HepG2 (cell line): ENCODE results near the gene SLC25A45. TPM values are rescaled to one million over a fixed set of nuclear protein-coding genes. Genes with fewer than 3 reads are reported as not detected.

ENCODE experiments used
- CEBPG ChIP-seq: IDR thresholded peaks from 2 replicates; pipeline ENCODE4 v1.6.1; 2016
- DNMT3B ChIP-seq: conservative IDR thresholded peaks from 2 replicates; pipeline ENCODE4 v1.6.1; 2016; ENCODE audit warnings: missing biosample characterization, control low read depth
- FOXK2 ChIP-seq: fragments of 450-650 bp; IDR thresholded peaks from 2 replicates; pipeline ENCODE4 v1.6.1; 2016
- GABPA ChIP-seq, 2 experiments: IDR thresholded peaks; 2 replicates each; pipeline ENCODE4 v1.6.1; 2011 to 2016; ENCODE audit warnings: low read depth in 2 of 2, low read length in 1 of 2, missing biosample characterization in 1 of 2, missing genetic modification characterization in 1 of 2
- HMG20B ChIP-seq: conservative IDR thresholded peaks from 2 replicates; pipeline ENCODE4 v1.6.1; 2016; ENCODE audit warnings: missing genetic modification reagents, missing compliant biosample characterization
- IRF2 ChIP-seq: IDR thresholded peaks from 2 replicates; pipeline ENCODE4 v1.6.1; 2018; ENCODE audit warnings: missing genetic modification reagents, missing compliant biosample characterization
- KDM1A ChIP-seq: IDR thresholded peaks from 2 replicates; pipeline ENCODE4 v1.6.1; 2016; ENCODE audit warnings: missing compliant biosample characterization
- MEIS2 ChIP-seq: sonication (generic); formaldehyde crosslinking; IDR thresholded peaks from 2 replicates; pipeline ENCODE4 v1.9.0; 2021; ENCODE audit warnings: mild to moderate bottlenecking, missing genetic modification reagents
- NFRKB ChIP-seq: fragments of 450-650 bp; IDR thresholded peaks from 2 replicates; pipeline ENCODE4 v1.6.1; 2017
- NR1H2 ChIP-seq: sonication (generic); formaldehyde crosslinking; IDR thresholded peaks from 2 replicates; pipeline ENCODE4 v1.8.1; 2022; ENCODE audit warnings: low read depth, missing genetic modification reagents, borderline replicate concordance
- PHF8 ChIP-seq: sonication (generic); formaldehyde crosslinking; IDR thresholded peaks from 2 replicates; pipeline ENCODE4 v1.5.0; 2020; ENCODE audit warnings: missing genetic modification reagents
- RARG ChIP-seq: sonication (generic); formaldehyde crosslinking; IDR thresholded peaks from 2 replicates; pipeline ENCODE4 v1.4.0; 2020; ENCODE audit warnings: low read depth, mild to moderate bottlenecking, missing genetic modification reagents
- SNAI1 ChIP-seq: sonication (generic); formaldehyde crosslinking; IDR thresholded peaks from 2 replicates; pipeline ENCODE4 v1.5.0; 2020; ENCODE audit warnings: mild to moderate bottlenecking, missing genetic modification reagents, borderline replicate concordance
- TCF7L2 ChIP-seq: IDR thresholded peaks from 2 replicates; pipeline ENCODE4 v1.6.1; 2011; ENCODE audit warnings: mild to moderate bottlenecking, low read depth, low read length, moderate library complexity
- U2AF1 ChIP-seq: fragments of 200-400 bp; formaldehyde crosslinking; optimal IDR thresholded peaks from 2 replicates; pipeline ENCODE3; 2017; ENCODE audit warnings: mild to moderate bottlenecking, low read depth, low read length
- ZEB1 ChIP-seq: IDR thresholded peaks from 2 replicates; pipeline ENCODE4 v1.6.1; 2012; ENCODE audit warnings: mild to moderate bottlenecking, low read depth, inconsistent platforms; ENCODE audit not compliant: insufficient replicate concordance
- ZNF343 ChIP-seq: sonication (generic); formaldehyde crosslinking; IDR thresholded peaks from 2 replicates; pipeline ENCODE4 v1.4.0; 2020; ENCODE audit warnings: mild to moderate bottlenecking, missing genetic modification reagents
- ZNF430 ChIP-seq: sonication (generic); formaldehyde crosslinking; IDR thresholded peaks from 2 replicates; pipeline ENCODE4 v1.9.0; 2021; ENCODE audit warnings: mild to moderate bottlenecking, missing genetic modification reagents
- ZNF556 ChIP-seq: sonication (generic); formaldehyde crosslinking; IDR thresholded peaks from 2 replicates; pipeline ENCODE4 v1.4.0; 2020; ENCODE audit warnings: mild to moderate bottlenecking, missing genetic modification reagents, borderline replicate concordance
- ZNF614 ChIP-seq: IDR thresholded peaks from 2 replicates; pipeline ENCODE4 v1.6.1; 2018; ENCODE audit warnings: missing biosample characterization, missing genetic modification reagents, inconsistent platforms, borderline replicate concordance
- ZNF652 ChIP-seq: IDR thresholded peaks from 2 replicates; pipeline ENCODE4 v1.6.1; 2016; ENCODE audit warnings: low read depth, borderline replicate concordance
- ZNF674 ChIP-seq: sonication (generic); formaldehyde crosslinking; IDR thresholded peaks from 2 replicates; pipeline ENCODE4 v1.5.0; 2020; ENCODE audit warnings: low read depth, mild to moderate bottlenecking, missing genetic modification reagents
- ZNF761 ChIP-seq: sonication (generic); formaldehyde crosslinking; conservative IDR thresholded peaks from 2 replicates; pipeline ENCODE4 v1.4.0; 2020; ENCODE audit warnings: mild to moderate bottlenecking, missing genetic modification reagents
- ZNF775 ChIP-seq: sonication (generic); formaldehyde crosslinking; IDR thresholded peaks from 2 replicates; pipeline ENCODE4 v1.4.0; 2020; ENCODE audit warnings: missing genetic modification reagents, mild to moderate bottlenecking, moderate library complexity, borderline replicate concordance
- ZNF83 ChIP-seq: sonication (generic); formaldehyde crosslinking; IDR thresholded peaks from 2 replicates; pipeline ENCODE4 v1.4.0; 2020; ENCODE audit warnings: missing genetic modification reagents, mild to moderate bottlenecking, borderline replicate concordance
- polyA plus RNA-seq, 8 experiments: library from polyadenylated mRNA; depleted of rRNA in 3 of 8; stranded (reverse) in 7 of 8; unstranded in 1 of 8; fragments of >200 nt; fragmentation: Illumina TruSeq in 4 of 8; extraction: Trizol in 4 of 8; gene quantifications; 2 replicates each; pipeline versions ENCODE4 v1.2.1 to v1.2.3, GENCODE V29; 2011 to 2016; ENCODE audit warnings: low read depth in 4 of 8, missing spikeins in 1 of 8, mixed read lengths in 1 of 8; ENCODE audit not compliant: insufficient read depth in 1 of 8
- total RNA-seq, 5 experiments: library from RNA; depleted of rRNA; stranded (reverse); fragments of >200 nt; fragmentation: Illumina TruSeq; extraction: Trizol; gene quantifications; 2 replicates each; pipeline ENCODE4 v1.2.3, GENCODE V29; 2016; ENCODE audit warnings: low read depth in 1 of 5
- TF ChIP-seq, protein P1 (sequence below): sonication (generic); formaldehyde crosslinking; IDR thresholded peaks from 2 replicates; pipeline ENCODE4 v1.4.0; 2020; ENCODE audit warnings: mild to moderate bottlenecking, missing genetic modification reagents
- TF ChIP-seq, protein P2 (sequence below): sonication (generic); formaldehyde crosslinking; IDR thresholded peaks from 2 replicates; pipeline ENCODE4 v1.4.0; 2020; ENCODE audit warnings: low read depth, mild to moderate bottlenecking, missing genetic modification reagents
- TF ChIP-seq, protein P3 (sequence below): sonication (generic); formaldehyde crosslinking; IDR thresholded peaks from 2 replicates; pipeline ENCODE4 v1.4.0; 2020; ENCODE audit warnings: missing genetic modification reagents
- TF ChIP-seq, protein P4 (sequence below): sonication (generic); formaldehyde crosslinking; IDR thresholded peaks from 2 replicates; pipeline ENCODE4 v1.5.1; 2020; ENCODE audit warnings: missing genetic modification reagents, mild to moderate bottlenecking, borderline replicate concordance
- TF ChIP-seq, protein P5 (sequence below): sonication (generic); formaldehyde crosslinking; IDR thresholded peaks from 2 replicates; pipeline ENCODE4 v1.5.0; 2020; ENCODE audit warnings: missing genetic modification reagents, mild to moderate bottlenecking, borderline replicate concordance

Gene SLC25A45
- total and polyA plus RNA-seq, 2 of the 13 experiments (the other 11 are each of a cell fraction or from before 2014, with no cell fraction given), result 1.2 to 3.4 TPM

DNA sequence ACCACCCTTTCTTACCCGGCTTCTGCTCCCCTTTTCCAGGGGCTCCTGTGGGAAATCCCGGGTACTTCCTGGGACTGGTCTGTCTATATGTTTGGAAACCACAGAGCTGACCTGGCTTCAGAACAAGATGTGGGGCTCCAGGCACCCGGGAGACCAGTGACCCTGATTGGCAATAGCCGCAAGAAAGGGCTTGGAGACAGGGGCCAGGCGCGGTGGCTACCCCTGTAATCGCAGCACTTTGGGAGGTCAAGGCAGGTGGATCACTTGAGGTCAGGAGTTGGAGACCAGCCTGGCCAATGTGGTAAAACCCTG is 37.0 kb upstream of the SLC25A45 start (continued):
- no peak for TF ChIP-seq ZNF775
- 0 out of 2 replicates have a peak, but pooled peaks have one; percentile 34 for TF ChIP-seq ZNF761 (CRISPR knock-in tag)
- no peak for TF ChIP-seq NR1H2 (CRISPR knock-in tag)
- peak; percentile 18 for TF ChIP-seq U2AF1
- no peak for TF ChIP-seq GABPA (IDR thresholded peaks at IDR 0.05; ENCODE audit: low read depth, low read length)
- no peak for TF ChIP-seq GABPA (CRISPR knock-in tag; IDR thresholded peaks at IDR 0.05; ENCODE audit: low read depth)
- TF ChIP-seq MEIS2 (CRISPR knock-in tag), result no peak
- TF ChIP-seq, protein P1, sequence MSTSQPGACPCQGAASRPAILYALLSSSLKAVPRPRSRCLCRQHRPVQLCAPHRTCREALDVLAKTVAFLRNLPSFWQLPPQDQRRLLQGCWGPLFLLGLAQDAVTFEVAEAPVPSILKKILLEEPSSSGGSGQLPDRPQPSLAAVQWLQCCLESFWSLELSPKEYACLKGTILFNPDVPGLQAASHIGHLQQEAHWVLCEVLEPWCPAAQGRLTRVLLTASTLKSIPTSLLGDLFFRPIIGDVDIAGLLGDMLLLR (CRISPR knock-in tag), result no peak
- 0 out of 2 replicates have a peak, but pooled peaks have one; percentile 23 for TF ChIP-seq SNAI1 (CRISPR knock-in tag)
- TF ChIP-seq, protein P2, sequence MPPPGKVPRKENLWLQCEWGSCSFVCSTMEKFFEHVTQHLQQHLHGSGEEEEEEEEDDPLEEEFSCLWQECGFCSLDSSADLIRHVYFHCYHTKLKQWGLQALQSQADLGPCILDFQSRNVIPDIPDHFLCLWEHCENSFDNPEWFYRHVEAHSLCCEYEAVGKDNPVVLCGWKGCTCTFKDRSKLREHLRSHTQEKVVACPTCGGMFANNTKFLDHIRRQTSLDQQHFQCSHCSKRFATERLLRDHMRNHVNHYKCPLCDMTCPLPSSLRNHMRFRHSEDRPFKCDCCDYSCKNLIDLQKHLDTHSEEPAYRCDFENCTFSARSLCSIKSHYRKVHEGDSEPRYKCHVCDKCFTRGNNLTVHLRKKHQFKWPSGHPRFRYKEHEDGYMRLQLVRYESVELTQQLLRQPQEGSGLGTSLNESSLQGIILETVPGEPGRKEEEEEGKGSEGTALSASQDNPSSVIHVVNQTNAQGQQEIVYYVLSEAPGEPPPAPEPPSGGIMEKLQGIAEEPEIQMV (CRISPR knock-in tag), result no peak
- TF ChIP-seq ZNF652 (CRISPR knock-in tag), result 0 out of 2 replicates have a peak, but pooled peaks have one; percentile 13
- TF ChIP-seq DNMT3B, result no peak; the same call in 1 of the 2 replicates
- TF ChIP-seq, protein P3, sequence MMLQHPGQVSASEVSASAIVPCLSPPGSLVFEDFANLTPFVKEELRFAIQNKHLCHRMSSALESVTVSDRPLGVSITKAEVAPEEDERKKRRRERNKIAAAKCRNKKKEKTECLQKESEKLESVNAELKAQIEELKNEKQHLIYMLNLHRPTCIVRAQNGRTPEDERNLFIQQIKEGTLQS (CRISPR knock-in tag), result peak; percentile 7; the same call in 1 of the 2 replicates
- TF ChIP-seq CEBPG (CRISPR knock-in tag), result no peak
- TF ChIP-seq HMG20B (CRISPR knock-in tag), result no peak
- TF ChIP-seq FOXK2, result no peak
- TF ChIP-seq, protein P4, sequence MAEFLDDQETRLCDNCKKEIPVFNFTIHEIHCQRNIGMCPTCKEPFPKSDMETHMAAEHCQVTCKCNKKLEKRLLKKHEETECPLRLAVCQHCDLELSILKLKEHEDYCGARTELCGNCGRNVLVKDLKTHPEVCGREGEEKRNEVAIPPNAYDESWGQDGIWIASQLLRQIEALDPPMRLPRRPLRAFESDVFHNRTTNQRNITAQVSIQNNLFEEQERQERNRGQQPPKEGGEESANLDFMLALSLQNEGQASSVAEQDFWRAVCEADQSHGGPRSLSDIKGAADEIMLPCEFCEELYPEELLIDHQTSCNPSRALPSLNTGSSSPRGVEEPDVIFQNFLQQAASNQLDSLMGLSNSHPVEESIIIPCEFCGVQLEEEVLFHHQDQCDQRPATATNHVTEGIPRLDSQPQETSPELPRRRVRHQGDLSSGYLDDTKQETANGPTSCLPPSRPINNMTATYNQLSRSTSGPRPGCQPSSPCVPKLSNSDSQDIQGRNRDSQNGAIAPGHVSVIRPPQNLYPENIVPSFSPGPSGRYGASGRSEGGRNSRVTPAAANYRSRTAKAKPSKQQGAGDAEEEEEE (CRISPR knock-in tag), result no peak
- TF ChIP-seq ZNF674 (CRISPR knock-in tag), result no peak
- TF ChIP-seq, protein P5, sequence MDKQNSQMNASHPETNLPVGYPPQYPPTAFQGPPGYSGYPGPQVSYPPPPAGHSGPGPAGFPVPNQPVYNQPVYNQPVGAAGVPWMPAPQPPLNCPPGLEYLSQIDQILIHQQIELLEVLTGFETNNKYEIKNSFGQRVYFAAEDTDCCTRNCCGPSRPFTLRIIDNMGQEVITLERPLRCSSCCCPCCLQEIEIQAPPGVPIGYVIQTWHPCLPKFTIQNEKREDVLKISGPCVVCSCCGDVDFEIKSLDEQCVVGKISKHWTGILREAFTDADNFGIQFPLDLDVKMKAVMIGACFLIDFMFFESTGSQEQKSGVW, result no peak
- TF ChIP-seq IRF2 (CRISPR knock-in tag), result no peak
- no peak for TF ChIP-seq ZNF430 (CRISPR knock-in tag)
- no peak for TF ChIP-seq ZEB1
- TF ChIP-seq ZNF556 (CRISPR knock-in tag), result no peak
- no peak for TF ChIP-seq NFRKB
- TF ChIP-seq TCF7L2, result no peak
- TF ChIP-seq RARG, result no peak
- TF ChIP-seq ZNF343 (CRISPR knock-in tag), result no peak
- TF ChIP-seq KDM1A (CRISPR knock-in tag), result no peak
- TF ChIP-seq ZNF614 (CRISPR knock-in tag), result no peak
- TF ChIP-seq ZNF83 (CRISPR knock-in tag), result no peak
- TF ChIP-seq PHF8 (CRISPR knock-in tag), result 0 out of 2 replicates have a peak, but pooled peaks have one; percentile 2
